ENCODE measurements around the gene RNF14.

DNA sequence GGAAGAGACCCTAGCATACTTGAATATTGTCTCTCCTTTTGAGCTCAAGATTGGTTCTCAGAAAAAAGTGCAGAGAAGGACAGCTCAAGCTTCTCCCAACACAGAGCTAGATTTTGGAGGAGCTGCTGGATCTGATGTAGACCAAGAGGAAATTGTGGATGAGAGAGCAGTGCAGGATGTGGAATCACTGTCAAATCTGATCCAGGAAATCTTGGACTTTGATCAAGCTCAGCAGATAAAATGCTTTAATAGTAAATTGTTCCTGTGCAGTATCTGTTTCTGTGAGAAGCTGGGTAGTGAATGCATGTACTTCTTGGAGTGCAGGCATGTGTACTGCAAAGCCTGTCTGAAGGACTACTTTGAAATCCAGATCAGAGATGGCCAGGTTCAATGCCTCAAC lies 9.5 kb downstream of the RNF14 start:
- TF ChIP-seq NR2C2 (CRISPR knock-in tag; IDR thresholded peaks at IDR 0.05) (no peak), CBFB (CRISPR knock-in tag; IDR thresholded peaks at IDR 0.05; ENCODE audit: low read depth) (no peak)
- TF ChIP-seq, protein P1, sequence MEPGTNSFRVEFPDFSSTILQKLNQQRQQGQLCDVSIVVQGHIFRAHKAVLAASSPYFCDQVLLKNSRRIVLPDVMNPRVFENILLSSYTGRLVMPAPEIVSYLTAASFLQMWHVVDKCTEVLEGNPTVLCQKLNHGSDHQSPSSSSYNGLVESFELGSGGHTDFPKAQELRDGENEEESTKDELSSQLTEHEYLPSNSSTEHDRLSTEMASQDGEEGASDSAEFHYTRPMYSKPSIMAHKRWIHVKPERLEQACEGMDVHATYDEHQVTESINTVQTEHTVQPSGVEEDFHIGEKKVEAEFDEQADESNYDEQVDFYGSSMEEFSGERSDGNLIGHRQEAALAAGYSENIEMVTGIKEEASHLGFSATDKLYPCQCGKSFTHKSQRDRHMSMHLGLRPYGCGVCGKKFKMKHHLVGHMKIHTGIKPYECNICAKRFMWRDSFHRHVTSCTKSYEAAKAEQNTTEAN (CRISPR knock-in tag; IDR thresholded peaks at IDR 0.05) = no peak
- TF ChIP-seq, protein P2, sequence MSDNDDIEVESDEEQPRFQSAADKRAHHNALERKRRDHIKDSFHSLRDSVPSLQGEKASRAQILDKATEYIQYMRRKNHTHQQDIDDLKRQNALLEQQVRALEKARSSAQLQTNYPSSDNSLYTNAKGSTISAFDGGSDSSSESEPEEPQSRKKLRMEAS (CRISPR knock-in tag; IDR thresholded peaks at IDR 0.05) = no peak
